Stimulated activated CD8-positive, alpha-beta memory T cell treated with anti-CD3 and anti-CD28 coated beads, Interleukin-7, amount 100 ng/mL, for 4 hours (primary cell): Measurements from ENCODE around the gene PSMG3.

Experiments
- DNase-seq, 2 donors: peaks; one replicate each; pipeline ENCODE4 v3.0.0-alpha.2; 2020; ENCODE audit warnings: low read depth in 2 of 2

PSMG3 gene

GRCh38 chr7:1544896-1545416 is 24.9 kb downstream of the PSMG3 start:
- no peak for DNase-seq

GRCh38 chr7:1544178-1544895 is 25.5 kb downstream of the PSMG3 start:
- DNase-seq = no peak

GRCh38 chr7:1543826-1544177 is 26.0 kb downstream of the PSMG3 start:
- no peak for DNase-seq

GRCh38 chr7:1542841-1543747 is 26.7 kb downstream of the PSMG3 start:
- DNase-seq = no peak

GRCh38 chr7:1542329-1542728 is 27.5 kb downstream of the PSMG3 start:
- no peak for DNase-seq

GRCh38 chr7:1541431-1542162 is 28.2 kb downstream of the PSMG3 start:
- no peak for DNase-seq

- DNase-seq = no peak
Measured at GRCh38 chr7:1540776-1541271, 29.0 kb downstream of the PSMG3 start.

GRCh38 chr7:1539882-1540775 is 29.7 kb downstream of the PSMG3 start:
- no peak for DNase-seq

- DNase-seq = no peak
Measured at GRCh38 chr7:1539181-1539881, 30.5 kb downstream of the PSMG3 start.

- DNase-seq = no peak
Measured at GRCh38 chr7:1538544-1539180, 31.2 kb downstream of the PSMG3 start.

- DNase-seq = no peak
Measured at GRCh38 chr7:1537535-1538412, 32.1 kb downstream of the PSMG3 start.

GRCh38 chr7:1536743-1537534 is 32.9 kb downstream of the PSMG3 start:
- DNase-seq = no peak

GRCh38 chr7:1536455-1536742 is 33.4 kb downstream of the PSMG3 start:
- no peak for DNase-seq

GRCh38 chr7:1535701-1536454 is 34.0 kb downstream of the PSMG3 start:
- no peak for DNase-seq

GRCh38 chr7:1535100-1535458 is 34.8 kb downstream of the PSMG3 start:
- DNase-seq = no peak

GRCh38 chr7:1534330-1535099 is 35.3 kb downstream of the PSMG3 start:
- no peak for DNase-seq
